Measurements from ENCODE around the gene TCF4.

- TF ChIP-seq CTCF (IDR thresholded peaks at IDR 0.05) = no peak
- TF ChIP-seq POLR2AphosphoS5 (IDR thresholded peaks at IDR 0.05) = no peak
Measured at GRCh38 chr18:55245211-55245614, 342.8 kb downstream of the TCF4 start.

All from suprapubic skin (tissue), 3 donors.